GM19438 (cell line): ENCODE data around the gene DAGLB.

Experiments
- ATAC-seq: cut with Tn5 transposase; IDR thresholded peaks from one replicate; pipeline ENCODE4 v1.9.1; 2021; ENCODE audit warnings: low read depth; ENCODE audit not compliant: unreplicated experiment

Gene DAGLB

DNA sequence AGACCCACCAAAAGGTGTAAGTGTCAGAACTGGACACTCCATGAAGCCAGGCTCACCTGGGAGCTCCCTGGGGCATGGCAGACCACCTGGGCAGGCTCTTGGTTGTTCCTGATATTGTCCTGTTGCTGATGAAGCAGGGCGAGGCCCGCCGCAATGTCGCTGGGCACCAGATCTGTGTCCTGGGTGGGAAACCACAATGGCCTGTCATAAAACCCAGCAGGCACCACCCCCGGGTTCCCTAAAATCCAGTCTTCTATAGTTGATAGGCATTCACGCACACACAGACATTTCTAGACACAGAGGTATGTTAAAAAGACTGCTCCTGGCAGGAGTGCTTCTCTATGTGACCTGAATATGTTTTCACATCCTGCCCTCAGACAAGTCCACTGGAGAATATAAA lies 15.0 kb downstream of the DAGLB start:
- no peak for ATAC-seq

DNA sequence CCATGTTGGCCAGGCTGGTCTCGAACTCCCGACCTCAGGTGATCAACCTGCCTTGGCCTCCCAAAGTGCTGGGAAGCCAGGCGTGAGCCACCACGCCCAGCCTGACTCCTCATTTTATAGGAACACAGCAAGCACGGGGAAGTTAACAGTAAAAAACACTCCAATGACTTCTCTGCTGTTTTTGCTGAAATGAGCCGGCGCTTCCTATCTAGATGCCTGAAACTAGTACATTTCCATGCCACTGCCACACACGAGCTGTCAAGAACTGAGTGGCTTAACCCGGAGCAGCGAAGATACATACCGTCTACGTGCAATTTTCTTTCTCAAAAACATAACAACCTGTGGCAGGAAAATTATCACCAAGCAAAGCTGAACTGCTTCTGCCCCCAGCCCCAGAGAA lies 16.8 kb downstream of the DAGLB start:
- ATAC-seq = no peak

DNA sequence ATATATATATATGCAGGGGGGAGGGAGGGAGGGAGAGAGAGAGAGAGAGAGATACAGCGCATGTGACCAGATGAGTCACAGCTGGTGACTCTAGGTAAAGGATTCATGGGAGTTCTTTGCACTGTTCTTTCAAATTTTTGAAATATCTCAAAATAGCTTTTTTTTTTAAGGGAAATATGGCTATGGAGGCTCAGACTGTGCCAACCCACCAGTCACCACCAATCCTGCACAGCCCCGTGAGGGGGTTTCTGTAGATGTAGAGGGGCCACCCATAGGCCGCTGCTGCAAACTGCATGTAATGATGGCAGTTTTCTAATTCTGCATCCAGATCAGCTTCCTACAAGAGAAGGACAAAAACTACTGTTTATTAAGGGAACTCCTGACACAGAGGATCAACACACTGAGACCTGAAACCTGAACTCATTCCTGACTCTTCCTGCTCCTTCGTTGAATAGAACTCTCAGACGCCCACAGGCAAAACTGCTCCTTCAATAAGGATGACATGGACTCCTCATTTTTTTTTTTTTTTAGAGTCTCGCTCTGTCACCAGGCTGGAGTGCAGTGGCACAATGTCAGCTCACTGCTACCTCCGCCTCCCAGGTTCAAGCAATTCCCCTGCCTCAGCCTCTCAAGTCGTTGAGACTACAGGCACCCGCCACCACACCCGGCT lies 17.3 kb downstream of the DAGLB start:
- no peak for ATAC-seq

DNA sequence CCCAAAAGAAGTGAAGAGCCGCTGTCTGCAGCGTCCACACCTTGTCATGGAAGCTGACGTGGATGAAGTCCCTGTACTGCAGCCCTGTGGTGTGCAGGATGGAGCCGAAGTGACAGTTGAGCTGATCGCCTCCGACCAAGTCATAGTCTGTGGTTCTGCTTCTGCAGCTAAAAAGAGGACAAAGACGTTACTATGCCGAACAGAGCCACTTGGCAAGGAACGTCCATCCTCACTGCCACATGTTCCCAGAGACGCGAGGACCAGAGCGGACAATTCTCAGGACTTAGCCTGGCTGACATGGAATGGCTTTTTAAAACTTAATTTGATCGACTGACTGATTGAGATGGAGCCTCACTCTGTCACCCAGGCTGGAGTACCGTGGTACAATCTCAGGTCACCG lies 21.8 kb downstream of the DAGLB start:
- no peak for ATAC-seq

DNA sequence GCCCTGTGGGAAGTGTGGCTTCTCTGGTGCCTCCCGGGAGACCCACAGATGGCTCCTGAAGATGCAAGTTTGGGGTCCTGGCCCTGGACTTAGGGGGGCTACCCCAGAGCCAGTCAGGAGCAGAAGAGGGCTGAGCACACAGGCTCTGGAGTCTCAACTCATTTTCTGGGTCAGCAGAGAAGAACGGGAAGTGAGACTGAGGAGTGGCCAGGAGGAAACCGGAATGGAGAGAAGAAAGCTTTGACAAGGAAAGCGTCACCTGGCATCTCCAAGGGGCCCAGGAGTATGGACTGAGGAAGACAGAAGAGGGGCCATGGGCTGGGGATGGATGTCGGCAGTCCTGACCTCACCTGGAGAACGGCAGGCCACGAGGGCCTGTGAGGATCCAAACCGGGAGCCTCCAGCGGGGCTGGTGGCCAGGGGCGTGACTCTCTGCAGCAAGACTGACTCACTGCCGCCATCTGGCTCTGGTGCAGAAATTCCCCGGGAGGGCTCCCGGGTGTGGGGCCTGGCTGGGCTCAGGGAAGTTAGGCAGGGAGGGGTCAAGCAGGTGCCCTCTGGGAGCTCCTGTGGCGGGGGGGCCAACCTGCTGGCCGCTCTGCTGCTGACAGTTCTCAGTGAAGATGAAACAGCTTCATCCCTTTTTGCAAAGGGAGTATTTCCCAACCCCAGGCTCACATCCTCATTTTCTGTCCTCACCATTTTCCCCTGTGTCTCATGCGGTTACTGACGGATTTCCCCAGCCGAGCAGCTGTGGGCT lies 23.6 kb downstream of the DAGLB start:
- ATAC-seq = no peak

DNA sequence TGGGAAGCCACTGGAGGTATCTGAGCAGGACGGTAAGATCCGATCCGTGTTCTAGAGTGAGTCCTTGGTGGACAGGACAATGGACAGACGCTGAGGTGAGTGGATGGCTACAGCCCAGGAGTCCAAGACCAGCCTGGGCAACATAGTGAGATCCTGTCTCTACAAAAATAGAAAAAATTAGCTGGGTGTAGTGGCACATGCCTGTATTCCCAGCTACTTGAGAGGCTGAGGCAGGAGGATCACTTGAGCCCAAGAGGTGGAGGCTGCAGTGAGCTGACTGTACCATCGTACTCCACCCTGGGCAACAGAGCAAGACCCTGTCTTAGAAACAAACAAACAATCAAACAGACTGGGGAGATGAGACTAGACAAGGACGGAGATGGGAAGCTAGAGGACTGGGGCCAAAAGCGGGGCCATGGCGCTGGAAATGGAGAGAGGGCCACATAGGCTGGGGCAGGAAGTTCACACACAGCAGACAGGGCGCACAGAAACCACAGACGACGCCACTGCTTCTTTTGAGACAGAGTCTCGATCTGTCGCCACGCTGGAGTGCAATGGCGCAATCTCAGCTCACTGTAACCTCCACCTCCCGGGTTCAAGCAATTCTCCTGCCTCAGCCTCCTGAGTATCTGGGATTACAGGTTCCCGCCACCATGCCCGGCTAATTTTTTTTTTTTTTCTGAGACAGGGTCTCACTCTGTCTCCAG lies 24.7 kb downstream of the DAGLB start:
- ATAC-seq = no peak

DNA sequence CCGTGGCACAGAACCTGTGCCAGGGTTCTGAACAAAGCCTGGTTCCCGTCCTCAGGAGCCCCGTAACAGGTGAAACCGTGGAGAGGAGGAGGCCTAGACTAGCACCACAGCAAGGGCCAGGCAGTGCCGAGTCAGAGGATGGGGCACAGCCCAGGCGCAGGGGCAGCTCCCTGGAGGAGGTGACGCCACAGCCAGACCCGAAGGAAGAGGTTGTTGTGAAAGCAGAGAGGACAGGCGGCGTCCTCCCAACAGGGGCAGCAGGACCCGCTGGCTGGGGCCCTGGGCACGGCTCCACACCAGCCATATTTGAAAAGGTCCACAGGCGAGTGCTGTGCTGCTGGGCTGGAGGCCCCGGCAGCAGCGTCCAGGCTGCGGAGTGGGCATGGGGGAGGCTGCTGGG lies 25.7 kb downstream of the DAGLB start:
- ATAC-seq = no peak

DNA sequence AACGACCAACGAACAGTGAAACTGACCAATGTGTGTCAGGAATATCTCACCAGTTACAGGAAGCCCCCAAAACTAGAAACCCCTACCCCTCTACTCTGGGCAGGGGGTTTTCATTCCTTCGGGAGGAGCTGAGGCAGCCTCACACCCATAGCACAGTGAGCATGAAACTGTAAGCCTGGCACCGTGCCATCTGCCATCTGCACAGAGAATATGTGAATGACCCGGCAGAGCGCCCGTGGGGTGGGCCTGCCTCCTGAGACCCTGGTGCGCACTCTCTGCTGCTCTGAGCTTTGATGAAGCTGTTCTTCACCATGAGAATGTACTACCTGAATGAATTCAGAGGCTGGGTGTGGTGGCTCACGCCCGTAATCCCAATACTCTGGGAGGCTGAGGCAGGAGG lies 27.1 kb downstream of the DAGLB start:
- ATAC-seq = no peak

DNA sequence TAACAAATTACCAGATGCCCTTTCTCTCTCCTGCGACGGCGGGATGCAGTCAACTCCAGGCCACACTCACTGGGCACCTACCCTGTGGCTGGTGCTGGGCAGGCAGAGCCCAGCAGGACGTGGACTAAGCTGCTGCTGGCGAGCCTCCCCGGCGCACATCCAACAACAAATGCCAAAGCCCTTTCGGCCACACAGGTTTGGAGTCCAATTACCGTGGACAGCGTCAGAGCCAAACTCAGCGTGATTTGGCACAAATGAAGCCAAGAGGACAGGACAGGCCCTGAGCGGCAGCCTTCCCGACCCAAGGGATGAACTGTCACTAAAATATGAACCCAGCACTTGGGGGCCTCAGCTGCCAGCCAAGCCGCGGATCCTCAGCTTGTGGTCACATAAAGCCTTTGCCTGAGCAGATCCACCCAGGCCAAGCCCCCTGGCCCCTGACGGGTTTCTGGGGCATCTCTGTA lies 28.4 kb downstream of the DAGLB start:
- no peak for ATAC-seq

DNA sequence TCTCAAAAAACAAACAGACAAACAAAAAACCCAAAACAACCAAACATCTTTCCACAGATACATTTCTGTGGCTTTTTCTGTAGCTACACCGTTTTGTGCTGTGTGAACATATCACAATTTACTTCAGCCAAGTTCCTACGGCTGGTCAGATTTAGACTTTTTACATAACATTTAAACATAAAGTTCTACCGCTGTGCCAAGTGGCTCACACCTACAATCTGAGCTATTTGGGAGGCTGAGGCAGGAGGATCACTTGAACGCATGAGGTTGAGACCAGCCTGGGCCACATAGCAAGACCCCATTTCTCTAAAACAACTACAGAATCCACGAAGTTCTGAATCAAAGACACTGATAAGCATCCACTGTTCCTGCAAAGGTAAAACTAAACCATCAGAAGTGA lies 30.3 kb downstream of the DAGLB start:
- ATAC-seq = no peak

DNA sequence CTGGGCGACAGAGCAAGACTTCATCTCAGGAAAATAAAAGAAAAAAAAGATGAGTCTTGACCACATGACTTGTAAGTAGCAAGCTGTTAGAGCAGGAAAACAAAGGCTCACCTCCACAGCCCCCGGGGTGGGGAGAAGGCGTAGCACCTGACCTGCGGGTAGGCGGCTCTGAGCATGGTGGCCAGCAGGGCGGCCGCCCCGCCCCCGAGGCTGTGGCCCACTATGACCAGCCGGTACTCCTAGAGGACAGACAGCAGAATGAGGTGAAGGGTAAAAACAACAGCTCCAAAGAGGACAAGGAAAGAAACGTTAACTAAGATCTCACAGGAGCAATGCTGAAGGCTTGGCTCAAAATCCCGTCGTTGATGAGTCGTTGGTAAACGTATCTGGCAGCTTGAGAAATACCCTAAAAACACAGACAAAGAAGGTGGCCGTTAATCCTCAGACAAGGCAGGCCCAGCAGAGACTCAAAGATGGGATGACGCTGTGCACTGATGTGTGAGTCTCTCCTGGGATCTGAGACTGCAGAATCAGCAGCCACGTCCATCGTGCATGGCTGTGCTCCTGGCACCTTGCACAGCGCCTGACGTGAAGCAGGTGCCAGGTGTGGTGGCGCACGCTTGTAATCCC lies 31.1 kb downstream of the DAGLB start:
- ATAC-seq = no peak

DNA sequence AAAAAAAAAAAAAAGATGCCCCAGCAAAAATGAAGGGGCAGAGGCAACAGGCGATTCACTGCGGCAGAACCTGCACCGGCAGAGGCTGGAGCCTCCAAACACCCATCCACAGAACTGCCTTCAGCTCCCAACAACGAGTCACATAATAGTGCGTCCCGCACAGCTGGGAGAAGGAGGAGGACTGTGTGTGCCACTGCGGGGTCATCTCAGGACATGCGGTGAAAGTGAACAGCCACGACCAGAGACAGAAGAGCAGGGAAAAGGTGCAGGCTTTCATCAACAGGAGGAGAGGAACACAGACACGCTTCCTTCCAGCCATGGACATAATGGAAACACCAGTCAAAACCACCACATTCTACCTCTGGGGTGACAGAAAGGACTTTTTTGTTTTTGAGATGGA lies 34.1 kb downstream of the DAGLB start:
- ATAC-seq = no peak

DNA sequence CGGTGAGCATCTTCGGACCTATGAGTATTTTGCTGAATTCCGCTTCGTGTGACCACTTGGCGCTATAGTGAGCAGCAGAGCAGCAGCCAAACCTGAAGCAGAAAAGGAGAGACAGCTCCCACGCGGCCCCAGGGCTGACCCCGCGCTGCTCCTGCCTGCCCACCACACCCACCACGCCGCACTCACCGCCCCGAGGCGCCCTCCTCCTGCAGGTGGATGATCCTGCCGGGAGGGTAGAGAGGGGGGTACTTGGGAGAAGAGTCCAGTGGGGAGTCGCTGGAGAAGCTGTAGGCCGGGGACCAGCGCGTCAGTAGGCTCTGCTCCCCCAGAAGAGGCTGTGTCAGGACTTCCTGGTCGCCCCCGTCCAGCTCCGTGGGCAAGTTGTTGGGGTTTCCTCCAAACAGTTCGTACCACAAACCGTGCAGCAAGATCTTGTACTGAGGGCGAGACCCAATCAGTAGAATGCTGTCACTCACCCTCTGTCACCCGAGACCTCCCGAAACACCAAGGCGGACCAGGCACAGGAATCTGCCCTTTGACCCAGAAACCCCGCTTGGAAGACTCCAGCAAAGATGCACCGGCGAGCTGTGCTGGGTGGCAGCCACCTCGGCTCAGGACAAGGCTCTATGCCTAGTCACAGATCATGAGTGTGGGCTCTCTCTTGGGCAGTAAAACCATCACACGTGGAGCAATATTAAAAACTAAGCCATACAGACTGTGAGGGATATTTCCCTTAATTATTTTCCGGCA lies 37.6 kb downstream of the DAGLB start:
- no peak for ATAC-seq

DNA sequence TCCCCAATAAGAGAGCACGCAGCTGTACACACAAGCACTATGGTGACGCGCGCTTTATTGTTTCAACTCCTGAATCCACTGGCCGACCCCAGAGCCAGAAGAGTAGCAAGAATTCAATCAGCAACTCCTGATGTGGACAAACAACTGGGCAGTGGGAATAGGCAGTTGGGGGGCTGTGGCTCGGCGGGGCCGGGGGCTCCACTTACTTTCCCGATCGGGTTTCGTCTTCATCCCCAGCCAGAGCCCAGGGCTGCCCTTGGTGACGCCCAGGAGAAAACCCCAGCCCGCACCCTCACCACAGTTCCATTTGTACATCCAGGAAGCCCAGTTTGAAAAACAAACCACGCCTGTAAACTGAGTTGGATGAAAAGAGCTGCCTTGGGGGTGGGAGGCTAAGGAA lies 38.7 kb downstream of the DAGLB start:
- no peak for ATAC-seq

DNA sequence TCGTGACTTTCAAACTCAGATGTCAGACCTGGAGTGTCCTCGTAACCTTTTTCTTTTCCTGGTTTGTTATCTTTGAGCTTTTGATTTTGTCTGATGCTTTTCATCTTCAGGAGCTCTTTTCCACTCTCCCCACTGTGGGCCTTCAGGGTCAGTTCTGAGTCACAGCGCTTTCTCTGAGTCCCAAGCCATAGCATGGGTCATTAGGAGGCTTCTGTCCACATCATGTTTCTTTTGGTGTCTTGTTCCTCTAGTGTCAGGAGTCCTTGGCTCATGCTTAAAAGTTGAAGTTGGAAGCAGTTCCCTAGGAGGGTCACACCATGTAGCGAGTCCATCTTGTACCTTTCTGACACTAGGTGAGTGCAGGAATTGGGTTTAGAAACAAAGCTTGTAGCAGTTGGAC lies 40.3 kb downstream of the DAGLB start:
- no peak for ATAC-seq

DNA sequence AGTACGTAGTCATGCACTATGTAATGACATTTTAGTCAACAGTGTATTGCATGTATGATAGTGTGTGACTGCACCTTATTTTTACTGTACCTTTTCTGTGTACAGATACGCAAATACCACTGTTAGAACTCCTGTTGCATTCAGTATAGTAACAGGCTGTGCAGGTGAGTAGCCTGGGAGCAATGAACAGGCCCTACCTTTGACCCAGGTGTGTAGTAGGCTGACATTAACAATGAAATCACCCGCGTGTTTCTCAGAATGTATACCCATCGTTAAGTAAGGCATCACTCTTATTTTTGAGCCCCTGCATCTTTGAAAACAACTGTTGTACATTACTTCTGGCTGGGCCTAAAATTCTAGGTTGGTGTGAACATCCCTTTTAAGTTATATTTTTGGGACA lies 41.6 kb downstream of the DAGLB start:
- no peak for ATAC-seq

DNA sequence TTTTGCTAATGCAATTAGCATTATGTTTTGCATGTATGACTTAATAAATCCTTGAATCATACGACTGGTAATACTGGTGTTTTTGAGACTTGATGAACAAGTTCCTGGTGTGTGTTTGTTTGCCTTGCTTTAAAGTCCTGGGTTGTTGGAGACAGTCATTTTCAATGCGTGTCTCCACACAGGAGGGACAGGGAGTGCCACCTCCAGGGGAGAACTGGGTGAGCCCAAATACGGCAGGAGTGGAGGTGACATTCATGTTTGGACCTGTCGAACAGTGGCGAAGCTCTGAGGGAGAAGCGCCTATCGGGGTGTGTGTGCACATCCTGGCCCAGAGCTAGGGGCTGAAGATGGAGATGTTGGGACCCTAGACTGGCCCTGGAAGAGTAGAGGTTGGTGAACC lies 43.8 kb downstream of the DAGLB start:
- no peak for ATAC-seq

DNA sequence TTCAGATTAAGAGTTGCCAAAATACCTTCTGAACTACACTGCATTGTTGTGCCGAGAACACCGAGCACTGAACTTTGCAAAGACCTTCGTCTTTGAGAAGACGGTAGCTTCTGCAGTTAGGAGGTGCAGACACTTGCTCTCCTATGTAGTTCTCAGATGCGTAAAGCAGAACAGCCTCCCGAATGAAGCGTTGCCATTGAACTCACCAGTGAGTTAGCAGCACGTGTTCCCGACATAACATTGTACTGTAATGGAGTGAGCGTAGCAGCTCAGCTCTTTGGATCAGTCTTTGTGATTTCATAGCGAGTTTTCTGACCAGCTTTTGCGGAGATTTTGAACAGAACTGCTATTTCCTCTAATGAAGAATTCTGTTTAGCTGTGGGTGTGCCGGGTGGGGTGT lies 45.0 kb downstream of the DAGLB start:
- ATAC-seq = no peak

DNA sequence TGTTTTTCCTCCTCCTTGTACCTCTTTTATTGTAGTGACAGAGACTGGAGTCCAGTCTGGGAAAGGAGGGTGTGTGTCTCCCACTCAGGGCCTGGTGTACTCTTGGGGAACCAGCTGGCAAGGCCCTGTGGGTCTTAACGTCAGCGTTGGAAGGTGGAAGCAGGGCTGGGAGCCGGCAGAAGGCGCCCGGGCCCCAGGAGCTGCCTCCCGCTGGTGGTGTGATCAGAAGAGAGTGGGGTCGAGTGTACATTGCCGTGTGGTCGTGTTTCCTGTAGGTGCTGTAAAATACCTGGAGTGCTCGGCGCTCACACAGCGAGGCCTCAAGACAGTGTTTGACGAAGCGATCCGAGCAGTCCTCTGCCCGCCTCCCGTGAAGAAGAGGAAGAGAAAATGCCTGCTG lies 45.7 kb downstream of the DAGLB start:
- ATAC-seq = no peak

DNA sequence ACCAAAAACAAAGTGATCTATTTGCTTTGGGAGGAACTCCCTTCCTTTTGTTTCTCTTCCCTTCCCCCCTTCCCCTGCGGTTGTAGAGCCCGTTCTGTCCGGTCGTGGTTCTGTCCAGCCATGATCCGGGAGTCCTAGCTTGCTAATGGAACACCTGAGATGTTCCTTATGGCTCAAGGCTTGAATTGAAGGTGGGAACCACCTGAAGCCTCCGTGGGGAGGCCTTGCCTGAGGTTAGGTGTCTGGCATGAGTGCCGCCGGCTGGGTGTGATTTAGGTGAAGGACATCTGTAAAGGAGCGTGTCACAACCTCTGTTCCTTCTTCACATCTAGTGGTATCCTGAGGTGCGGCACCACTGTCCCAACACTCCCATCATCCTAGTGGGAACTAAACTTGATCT lies 46.2 kb downstream of the DAGLB start:
- no peak for ATAC-seq
